Stimulated activated CD8-positive, alpha-beta memory T cell treated with anti-CD3 and anti-CD28 coated beads, Interleukin-15, amount 100 ng/mL, for 48 hours (primary cell): ENCODE results near the gene STK33.

ENCODE experiments used
- DNase-seq, 2 donors: peaks; one replicate each; pipeline ENCODE4 v3.0.0-alpha.2; 2020; ENCODE audit warnings: low read depth in 2 of 2

The STK33 gene

DNA sequence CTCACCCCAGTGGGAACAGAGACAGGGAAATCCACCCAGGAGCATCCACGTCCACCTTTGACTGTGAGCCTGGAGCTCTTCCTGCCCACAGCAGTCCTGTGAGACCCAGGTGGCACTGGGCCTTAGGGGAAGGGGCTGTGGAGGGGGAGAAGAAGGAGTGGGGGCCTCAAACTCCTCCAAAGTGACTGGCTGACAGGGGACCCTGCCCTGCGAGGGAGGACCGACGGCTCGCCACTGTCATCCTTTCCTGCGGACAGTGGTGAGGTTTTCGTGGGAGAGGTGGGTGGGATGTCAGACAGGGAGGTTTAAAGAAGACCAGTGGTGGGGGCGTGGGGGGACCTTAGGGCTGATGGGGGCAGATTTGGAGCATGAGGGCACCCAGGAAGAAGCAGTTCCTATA, 237.8 kb downstream of the STK33 start:
- DNase-seq = no peak

DNA sequence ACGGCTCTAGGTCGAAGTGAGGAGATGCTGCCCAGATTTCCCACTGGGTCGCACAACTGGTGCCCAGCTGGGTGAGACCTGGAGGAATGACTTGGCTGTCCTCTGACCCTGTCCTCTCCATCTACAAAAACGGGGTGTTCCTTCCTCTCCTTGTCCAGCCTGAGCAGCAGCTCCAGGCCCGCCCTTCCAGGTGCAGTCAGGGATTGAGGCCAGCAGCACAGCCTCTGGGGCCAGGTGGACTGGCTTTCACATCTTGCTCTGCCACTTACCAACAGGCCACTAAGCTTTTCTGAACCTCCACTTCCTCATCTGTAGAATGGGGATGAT, 238.6 kb downstream of the STK33 start:
- no peak for DNase-seq

- DNase-seq = no peak
Measured at GRCh38 chr11:8354622-8355415, 239.2 kb downstream of the STK33 start.

DNA sequence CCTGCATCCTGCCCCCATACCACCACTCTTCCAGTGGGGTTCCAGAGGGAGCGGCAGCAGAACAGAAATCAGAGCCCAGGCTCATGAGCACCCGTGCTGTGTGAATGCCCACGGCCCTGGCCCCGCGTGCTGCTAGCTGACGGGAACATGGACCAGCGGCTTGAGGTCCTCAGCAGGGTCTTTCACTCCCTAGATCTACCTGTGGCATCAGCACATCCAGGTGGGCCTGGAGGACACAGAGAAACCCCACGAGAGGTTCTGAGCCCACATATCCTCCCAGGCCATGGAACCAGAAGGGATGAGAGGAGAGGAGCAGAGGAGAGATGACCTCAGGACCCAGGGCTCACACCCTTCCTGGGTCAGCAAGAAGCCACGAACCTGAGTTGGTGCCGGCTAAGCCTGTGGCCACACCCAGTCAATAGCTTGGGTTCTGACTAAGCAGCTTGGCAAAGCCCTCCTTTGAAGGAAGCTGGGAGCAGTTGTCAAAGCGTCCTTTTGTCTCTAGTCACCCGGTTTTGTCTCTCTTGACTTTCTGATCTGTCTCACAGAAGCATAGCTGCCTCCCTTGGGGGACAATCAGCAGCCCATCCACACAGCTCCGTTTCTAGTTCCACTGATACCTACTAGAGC, 241.0 kb downstream of the STK33 start:
- DNase-seq = no peak

DNA sequence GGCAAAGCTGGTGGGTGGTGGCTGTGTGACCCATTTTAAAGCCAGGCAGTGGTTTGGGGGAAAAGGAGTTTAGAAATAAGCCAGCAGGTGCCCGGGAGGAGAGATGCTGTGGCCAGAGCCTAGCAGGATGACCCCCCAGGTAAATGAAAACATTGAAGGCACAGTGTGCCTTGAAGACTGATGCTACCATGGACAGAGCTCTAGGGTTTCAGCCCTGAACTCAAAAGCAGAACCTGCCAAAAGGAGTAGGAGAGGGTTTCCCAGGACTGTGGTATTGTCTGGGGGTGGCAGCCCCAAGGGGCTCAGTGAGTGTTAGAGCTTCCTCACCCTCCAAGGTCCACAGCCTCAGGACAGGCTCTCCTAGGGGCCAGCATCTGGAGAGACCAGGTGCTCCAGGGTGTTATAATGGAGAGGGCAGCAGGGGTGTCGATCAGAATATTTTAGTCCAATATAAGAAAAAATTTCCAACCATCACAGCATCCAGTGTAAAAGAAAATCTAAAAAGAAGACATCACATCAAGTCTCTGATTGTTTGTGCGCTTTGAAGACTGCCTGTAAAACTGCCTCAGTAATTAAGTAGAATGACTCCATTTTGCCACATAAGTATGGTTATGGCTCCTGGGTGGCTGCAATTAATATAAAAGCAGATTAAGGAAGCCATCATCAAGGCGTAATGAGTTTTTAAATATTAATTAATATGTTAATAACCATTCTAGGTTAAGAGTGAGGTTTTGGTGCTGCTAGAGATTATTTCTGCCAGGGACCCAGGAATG, 241.7 kb downstream of the STK33 start:
- DNase-seq = no peak

GRCh38 chr11:8351223-8351622, 242.8 kb downstream of the STK33 start:
- no peak for DNase-seq

GRCh38 chr11:8347978-8348377, 246.1 kb downstream of the STK33 start:
- no peak for DNase-seq

GRCh38 chr11:8346157-8346755, 247.8 kb downstream of the STK33 start:
- no peak for DNase-seq

- no peak for DNase-seq
Measured at GRCh38 chr11:8345179-8345578, 248.8 kb downstream of the STK33 start.

- no peak for DNase-seq
Measured at GRCh38 chr11:8344346-8344745, 249.7 kb downstream of the STK33 start.

GRCh38 chr11:8342821-8343681, 251.0 kb downstream of the STK33 start:
- peak in 1 of 2 donors; percentile 13 for DNase-seq

DNA sequence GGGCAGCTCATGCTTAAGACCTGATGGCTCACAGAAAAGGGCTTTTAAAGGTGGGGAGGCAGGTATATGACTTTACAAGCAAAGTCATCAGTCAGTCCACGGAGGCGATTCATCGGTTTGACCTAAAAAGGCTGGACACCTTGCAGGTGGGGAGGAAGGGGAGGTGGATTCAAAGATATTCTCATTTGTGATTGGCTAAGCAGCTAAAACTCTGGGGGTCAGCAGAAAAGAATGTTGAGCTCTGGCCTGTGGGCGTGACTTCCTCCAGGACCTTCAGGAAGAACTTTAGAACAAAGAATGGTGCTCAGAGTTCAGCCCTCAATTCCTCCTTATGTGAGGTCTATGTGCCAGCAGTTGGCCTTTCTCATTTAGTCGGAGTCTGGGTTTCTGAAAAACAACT, 252.0 kb downstream of the STK33 start:
- no peak for DNase-seq
